Measurements from ENCODE around the gene SBNO1.

DNA sequence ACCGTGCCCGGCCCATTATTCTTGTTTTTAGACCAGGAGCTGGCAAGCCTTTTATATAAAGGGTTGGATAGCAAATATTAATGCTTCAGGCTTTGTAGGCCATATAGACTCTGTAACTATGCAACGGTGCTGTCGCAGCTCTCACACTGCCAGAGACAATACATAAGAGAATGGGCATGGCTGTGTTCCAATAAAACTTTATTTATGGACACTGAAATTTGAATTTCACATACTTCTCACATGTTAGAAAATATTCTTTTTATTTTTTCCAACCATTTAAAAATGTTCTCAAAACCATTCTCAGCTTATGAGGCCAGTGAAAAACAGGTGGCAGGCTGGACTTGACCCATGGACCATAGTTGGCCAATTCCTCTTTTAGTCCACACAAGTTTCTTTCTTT lies 80.0 kb downstream of the SBNO1 start:
- TF ChIP-seq, protein P1, sequence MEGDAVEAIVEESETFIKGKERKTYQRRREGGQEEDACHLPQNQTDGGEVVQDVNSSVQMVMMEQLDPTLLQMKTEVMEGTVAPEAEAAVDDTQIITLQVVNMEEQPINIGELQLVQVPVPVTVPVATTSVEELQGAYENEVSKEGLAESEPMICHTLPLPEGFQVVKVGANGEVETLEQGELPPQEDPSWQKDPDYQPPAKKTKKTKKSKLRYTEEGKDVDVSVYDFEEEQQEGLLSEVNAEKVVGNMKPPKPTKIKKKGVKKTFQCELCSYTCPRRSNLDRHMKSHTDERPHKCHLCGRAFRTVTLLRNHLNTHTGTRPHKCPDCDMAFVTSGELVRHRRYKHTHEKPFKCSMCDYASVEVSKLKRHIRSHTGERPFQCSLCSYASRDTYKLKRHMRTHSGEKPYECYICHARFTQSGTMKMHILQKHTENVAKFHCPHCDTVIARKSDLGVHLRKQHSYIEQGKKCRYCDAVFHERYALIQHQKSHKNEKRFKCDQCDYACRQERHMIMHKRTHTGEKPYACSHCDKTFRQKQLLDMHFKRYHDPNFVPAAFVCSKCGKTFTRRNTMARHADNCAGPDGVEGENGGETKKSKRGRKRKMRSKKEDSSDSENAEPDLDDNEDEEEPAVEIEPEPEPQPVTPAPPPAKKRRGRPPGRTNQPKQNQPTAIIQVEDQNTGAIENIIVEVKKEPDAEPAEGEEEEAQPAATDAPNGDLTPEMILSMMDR (IDR thresholded peaks at IDR 0.05; ENCODE audit: insufficient read depth, low read depth, low read length), result no peak
- TF ChIP-seq EZH2 (IDR thresholded peaks at IDR 0.05; ENCODE audit: insufficient read depth, low read length), result no peak

Measured in astrocyte (in vitro differentiated cells and primary cell).